HL-60 (cell line): ENCODE results near the gene HDAC7.

Experiments used
- DNase-seq, 2 experiments: peaks; one replicate each; pipeline ENCODE4 v3.0.0-alpha.2; 2010 to 2020; ENCODE audit warnings: low read depth in 1 of 2, low spot score in 1 of 2
- H3K27ac ChIP-seq: fragments of 250-450 bp; sonication (Bioruptor Pico); replicated peaks from 2 replicates; pipeline ENCODE4 v1.5.1; 2020; ENCODE audit warnings: mild to moderate bottlenecking, moderate library complexity
- H3K27me3 ChIP-seq: fragments of 250-450 bp; sonication (Bioruptor Pico); 2 replicates; pipeline ENCODE4 v1.5.1; 2021; ENCODE audit warnings: mild to moderate bottlenecking, moderate library complexity; ENCODE audit not compliant: insufficient read depth, poor library complexity, severe bottlenecking
- H3K4me3 ChIP-seq: replicated peaks from 2 replicates; pipeline ENCODE4 v1.5.1; 2011; ENCODE audit warnings: mild to moderate bottlenecking, control low read depth, low read length; ENCODE audit not compliant: insufficient read depth
- GABPA ChIP-seq: IDR thresholded peaks from 2 replicates; pipeline ENCODE4 v1.6.1; 2012; ENCODE audit warnings: low read depth
- POLR2AphosphoS5 ChIP-seq: IDR thresholded peaks from 2 replicates; pipeline ENCODE4 v1.6.1; 2012; ENCODE audit warnings: low read depth
- REST ChIP-seq: IDR thresholded peaks from 2 replicates; pipeline ENCODE4 v1.6.1; 2012; ENCODE audit warnings: low read depth; ENCODE audit not compliant: insufficient replicate concordance
- SPI1 ChIP-seq: IDR thresholded peaks from 2 replicates; pipeline ENCODE4 v1.6.1; 2012; ENCODE audit warnings: low read depth, mild to moderate bottlenecking, borderline replicate concordance
- TF ChIP-seq, protein P1 (sequence below): IDR thresholded peaks from one replicate; pipeline ENCODE4 v1.5.1; 2011; ENCODE audit warnings: low read length, control low read depth, inconsistent platforms; ENCODE audit not compliant: insufficient read depth

Gene HDAC7

GRCh38 chr12:47867495-47867941 lies 47.8 kb upstream of the HDAC7 start:
- no peaks in the 10 kb centered on the region for H3K27me3 ChIP-seq
- H3K4me3 ChIP-seq: no peak overlapping the region
- no peak for TF ChIP-seq GABPA
- no peak for TF ChIP-seq REST
- TF ChIP-seq SPI1: no peak
- TF ChIP-seq POLR2AphosphoS5: no peak
- TF ChIP-seq, protein P1, sequence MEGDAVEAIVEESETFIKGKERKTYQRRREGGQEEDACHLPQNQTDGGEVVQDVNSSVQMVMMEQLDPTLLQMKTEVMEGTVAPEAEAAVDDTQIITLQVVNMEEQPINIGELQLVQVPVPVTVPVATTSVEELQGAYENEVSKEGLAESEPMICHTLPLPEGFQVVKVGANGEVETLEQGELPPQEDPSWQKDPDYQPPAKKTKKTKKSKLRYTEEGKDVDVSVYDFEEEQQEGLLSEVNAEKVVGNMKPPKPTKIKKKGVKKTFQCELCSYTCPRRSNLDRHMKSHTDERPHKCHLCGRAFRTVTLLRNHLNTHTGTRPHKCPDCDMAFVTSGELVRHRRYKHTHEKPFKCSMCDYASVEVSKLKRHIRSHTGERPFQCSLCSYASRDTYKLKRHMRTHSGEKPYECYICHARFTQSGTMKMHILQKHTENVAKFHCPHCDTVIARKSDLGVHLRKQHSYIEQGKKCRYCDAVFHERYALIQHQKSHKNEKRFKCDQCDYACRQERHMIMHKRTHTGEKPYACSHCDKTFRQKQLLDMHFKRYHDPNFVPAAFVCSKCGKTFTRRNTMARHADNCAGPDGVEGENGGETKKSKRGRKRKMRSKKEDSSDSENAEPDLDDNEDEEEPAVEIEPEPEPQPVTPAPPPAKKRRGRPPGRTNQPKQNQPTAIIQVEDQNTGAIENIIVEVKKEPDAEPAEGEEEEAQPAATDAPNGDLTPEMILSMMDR: no peak
- H3K27ac ChIP-seq: no peak overlapping the region
- no peak for DNase-seq

DNA sequence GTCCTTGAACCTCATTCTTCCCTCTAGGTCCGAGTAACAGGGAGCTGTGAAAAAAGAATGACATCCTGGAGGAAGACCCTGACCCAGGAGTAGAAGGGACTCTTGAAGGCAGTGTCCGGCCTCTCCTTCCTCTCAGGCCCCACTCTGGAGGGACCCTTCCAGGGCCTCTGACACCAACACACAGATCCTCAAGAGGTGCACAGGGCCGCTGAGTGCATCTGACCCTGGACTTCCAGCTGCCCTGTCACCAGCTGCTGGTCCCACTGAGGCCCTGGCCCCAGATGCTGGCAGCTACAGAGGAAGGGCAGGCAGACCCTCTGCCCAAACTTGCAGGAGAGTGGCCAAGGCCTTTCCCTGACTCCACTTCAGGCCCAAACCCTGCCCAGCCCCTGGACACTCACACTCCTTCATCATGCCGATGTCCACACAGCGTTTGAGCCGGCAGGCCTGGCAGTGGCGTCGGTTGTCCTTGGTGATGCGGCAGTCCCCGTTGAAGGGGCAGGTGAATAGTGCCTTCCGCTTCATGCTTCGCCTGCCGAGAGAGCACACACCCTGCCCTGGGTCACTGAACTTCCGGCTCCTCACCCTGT lies 45.0 kb upstream of the HDAC7 start:
- no peak for DNase-seq
- TF ChIP-seq, protein P1: no peak
- TF ChIP-seq SPI1 (no peak), GABPA (no peak), REST (no peak), POLR2AphosphoS5 (no peak)
- no peak overlapping the region for H3K27ac ChIP-seq
- H3K4me3 ChIP-seq: no peak overlapping the region
- H3K27me3 ChIP-seq: no peaks in the 10 kb centered on the region

DNA sequence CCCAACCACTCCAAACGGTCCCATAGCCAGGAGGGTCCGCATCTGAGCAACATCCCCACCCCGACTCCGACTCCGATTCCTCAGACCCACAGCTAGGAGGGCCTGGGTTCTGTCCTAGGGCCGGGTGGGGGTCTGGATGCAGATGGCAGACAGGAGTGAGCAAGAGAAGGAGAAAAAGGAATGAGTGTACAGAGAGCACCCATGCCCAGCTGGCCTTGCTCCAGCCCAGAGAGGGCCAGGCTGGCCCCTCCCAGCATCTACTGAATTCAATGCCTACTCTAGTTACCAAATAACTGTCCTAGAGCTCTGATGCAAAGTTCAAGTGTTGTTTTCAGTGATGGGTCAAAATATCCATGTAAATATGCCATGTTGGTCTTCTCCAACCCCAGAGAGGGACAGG lies 44.3 kb upstream of the HDAC7 start:
- DNase-seq: no peak
- no peak overlapping the region for H3K27ac ChIP-seq
- TF ChIP-seq, protein P1: no peak
- TF ChIP-seq POLR2AphosphoS5 (no peak), REST (no peak), GABPA (no peak), SPI1 (no peak)

More for the DNA sequence above, 44.3 kb upstream of the HDAC7 start:
- Histone ChIP-seq H3K4me3 (no peak overlapping the region), H3K27me3 (no peaks in the 10 kb centered on the region)
